Stimulated activated CD8-positive, alpha-beta memory T cell treated with anti-CD3 and anti-CD28 coated beads, Interleukin-12 subunit alpha, Interleukin-12 subunit beta, amount 100 ng/mL, for 4 hours (primary cell): ENCODE results near the gene ADAMTS17.
A peak's percentile ranks its signal among the peaks of the same experiment; 100 is the strongest.

Experiments
- DNase-seq: peaks from one replicate; pipeline ENCODE4 v3.0.0-alpha.2; 2020; ENCODE audit warnings: low read depth

Gene ADAMTS17

GRCh38 chr15:99932676-99933402, 408.9 kb downstream of the ADAMTS17 start:
- DNase-seq, result no peak

GRCh38 chr15:99931703-99932603, 409.8 kb downstream of the ADAMTS17 start:
- DNase-seq, result no peak

DNA sequence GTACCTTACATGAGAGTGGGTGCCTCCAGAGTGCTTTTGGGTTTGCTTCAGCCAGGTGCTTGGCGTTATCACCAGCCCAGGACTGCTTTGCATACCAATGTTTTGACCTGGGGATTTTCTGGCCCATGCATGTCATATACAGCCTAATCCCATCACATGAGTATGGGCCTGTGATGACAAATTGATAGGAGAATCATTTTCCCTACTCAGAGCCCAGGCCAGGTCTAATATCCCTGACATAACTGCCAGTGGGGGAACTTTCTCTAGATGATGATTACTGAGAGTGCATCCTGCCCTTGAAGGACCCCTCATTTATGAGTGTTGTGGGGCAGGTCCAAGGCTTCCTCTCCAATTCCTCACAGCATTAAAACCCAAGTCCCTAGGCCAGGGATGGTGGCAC, 411.1 kb downstream of the ADAMTS17 start:
- DNase-seq, result no peak

DNA sequence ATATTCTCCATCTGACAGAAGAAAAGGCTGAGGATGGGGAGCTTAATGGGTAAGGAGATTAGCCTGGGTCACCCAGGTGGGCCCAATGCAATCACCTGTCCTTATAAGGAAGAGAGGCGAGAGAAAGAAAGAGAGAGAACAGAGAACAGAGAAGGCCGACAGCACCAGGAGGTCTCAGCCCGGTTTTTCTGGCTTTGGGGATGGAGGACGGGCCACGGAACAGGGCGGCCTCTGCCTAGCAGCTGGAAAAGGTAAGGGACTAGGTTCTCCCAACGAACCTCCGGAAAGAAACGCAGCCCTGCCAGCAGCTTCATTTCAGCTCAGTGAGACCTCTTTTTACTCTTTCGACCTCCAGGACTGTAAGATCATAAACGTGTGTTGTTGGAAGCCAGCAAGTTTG, 412.5 kb downstream of the ADAMTS17 start:
- no peak for DNase-seq

DNA sequence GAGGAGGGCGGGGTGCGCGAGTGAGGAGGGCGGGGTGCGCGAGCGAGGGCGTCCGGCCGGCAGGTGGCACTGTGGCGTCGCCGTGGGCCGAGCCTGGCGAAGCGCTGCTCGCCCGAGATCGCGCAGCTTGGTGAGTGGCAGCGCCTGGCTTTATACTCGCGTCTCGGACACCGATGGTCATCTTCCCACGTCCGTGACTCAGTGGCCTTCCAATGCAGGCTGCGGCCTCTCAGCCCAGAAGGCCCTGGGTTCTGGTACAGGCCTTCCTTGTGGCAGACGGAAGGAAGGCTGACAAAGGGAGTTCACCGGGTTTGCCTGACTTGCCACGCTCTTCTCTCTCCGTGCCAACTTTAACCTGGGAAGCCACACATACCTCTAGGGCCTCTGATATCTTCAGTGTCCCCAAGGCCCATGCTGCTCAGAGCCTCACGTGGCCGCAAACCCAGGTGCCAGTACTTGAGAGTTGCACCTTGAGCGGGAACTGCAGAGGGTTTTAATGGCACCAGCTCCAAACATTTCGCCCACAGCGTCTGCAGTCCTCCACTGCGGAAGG, 413.3 kb downstream of the ADAMTS17 start:
- peak; percentile 84 for DNase-seq

DNA sequence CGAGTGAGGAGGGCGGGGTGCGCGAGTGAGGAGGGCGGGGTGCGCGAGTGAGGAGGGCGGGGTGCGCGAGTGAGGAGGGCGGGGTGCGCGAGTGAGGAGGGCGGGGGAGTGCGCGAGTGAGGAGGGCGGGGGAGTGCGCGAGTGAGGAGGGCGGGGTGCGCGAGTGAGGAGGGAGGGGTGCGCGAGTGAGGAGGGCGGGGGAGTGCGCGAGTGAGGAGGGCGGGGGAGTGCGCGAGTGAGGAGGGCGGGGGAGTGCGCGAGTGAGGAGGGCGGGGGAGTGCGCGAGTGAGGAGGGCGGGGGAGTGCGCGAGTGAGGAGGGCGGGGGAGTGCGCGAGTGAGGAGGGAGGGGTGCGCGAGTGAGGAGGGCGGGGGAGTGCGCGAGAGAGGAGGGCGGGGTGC, 415.2 kb downstream of the ADAMTS17 start:
- DNase-seq, result peak; percentile 18

- DNase-seq, result peak; percentile 64
Observed at GRCh38 chr15:99925661-99926461, 415.9 kb downstream of the ADAMTS17 start.

DNA sequence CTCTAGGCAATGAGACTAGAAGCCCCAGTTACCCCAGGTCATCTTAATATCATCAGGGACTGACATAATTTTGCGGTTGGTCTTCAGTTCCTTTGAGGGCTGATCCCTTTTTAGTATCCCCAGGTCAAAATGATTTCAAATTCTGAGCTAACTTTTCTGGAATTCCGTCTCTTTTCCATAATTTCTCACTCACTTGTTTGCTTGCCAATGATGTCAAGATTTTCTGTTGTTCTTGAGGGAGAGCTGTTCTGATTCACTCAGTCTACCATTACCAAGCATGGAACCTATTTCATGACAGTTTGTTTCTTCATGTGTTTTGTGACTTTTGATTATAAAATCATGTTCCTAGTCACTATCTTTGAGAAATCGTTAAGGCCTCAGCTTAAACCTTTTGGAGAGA, 418.1 kb downstream of the ADAMTS17 start:
- no peak for DNase-seq
